Activated B cell treated with CpG ODN at 0.5 μM for 24 hours (primary cell): ENCODE data around the gene INPP4B. TPM values are rescaled to one million over a fixed set of nuclear protein-coding genes. Genes with fewer than 3 reads are reported as not detected.

ENCODE experiments used
- ATAC-seq: fragments of 200-7000 bp; cut with Tn5 transposase; one replicate; pipeline ENCODE4 v1.10.0; 2021; ENCODE audit warnings: low read depth, mild to moderate bottlenecking, moderate library complexity
- CTCF ChIA-PET: fragments of 350-600 bp; sonication (Branson Sonifier 250); formaldehyde crosslinking; loops from one replicate; lab custom pipeline; 2021; ENCODE audit warnings: antibody characterized with exemption; lab: Charles Lee
- POLR2A ChIA-PET: fragments of 350-600 bp; sonication (Branson Sonifier 250); formaldehyde crosslinking; loops from one replicate; lab custom pipeline; 2021; ENCODE audit warnings: antibody characterized with exemption; lab: Charles Lee
- DNase-seq: peaks from one replicate; pipeline ENCODE4 v3.0.0; 2022
- H3K27ac Mint-ChIP-seq: one replicate; pipeline ENCODE4 v1.8.0; 2020; ENCODE audit warnings: mixed read lengths
- H3K27me3 Mint-ChIP-seq: one replicate; pipeline ENCODE4 v1.8.0; 2021; ENCODE audit warnings: mixed read lengths
- H3K36me3 Mint-ChIP-seq: one replicate; pipeline ENCODE4 v1.8.0; 2021; ENCODE audit warnings: low read depth, mixed read lengths
- H3K4me1 Mint-ChIP-seq: one replicate; pipeline ENCODE4 v1.8.0; 2021; ENCODE audit warnings: mixed read lengths
- H3K4me3 Mint-ChIP-seq: one replicate; pipeline ENCODE4 v1.8.0; 2020; ENCODE audit warnings: mild to moderate bottlenecking, mixed read lengths
- H3K9me3 Mint-ChIP-seq: one replicate; pipeline ENCODE4 v1.8.0; 2020; ENCODE audit warnings: mixed read lengths
- intact Hi-C: fragments of 100-400 bp; cut with micrococcal nuclease; formaldehyde crosslinking; loops from one replicate; pipeline ENCODE4 v1.15.1; 2024
- total RNA-seq: library from RNA; stranded (reverse); gene quantifications from 2 replicates; pipeline ENCODE4 v1.2.3, GENCODE V29; 2022
- TF ChIP-seq, protein P1 (sequence below): fragments of 200-600 bp; IDR thresholded peaks from one replicate; pipeline ENCODE4 v1.8.0; 2022; ENCODE audit warnings: antibody characterized with exemption, mild to moderate bottlenecking

INPP4B gene
- total RNA-seq, 1 donor from 2014 or later: 0.11 TPM

DNA sequence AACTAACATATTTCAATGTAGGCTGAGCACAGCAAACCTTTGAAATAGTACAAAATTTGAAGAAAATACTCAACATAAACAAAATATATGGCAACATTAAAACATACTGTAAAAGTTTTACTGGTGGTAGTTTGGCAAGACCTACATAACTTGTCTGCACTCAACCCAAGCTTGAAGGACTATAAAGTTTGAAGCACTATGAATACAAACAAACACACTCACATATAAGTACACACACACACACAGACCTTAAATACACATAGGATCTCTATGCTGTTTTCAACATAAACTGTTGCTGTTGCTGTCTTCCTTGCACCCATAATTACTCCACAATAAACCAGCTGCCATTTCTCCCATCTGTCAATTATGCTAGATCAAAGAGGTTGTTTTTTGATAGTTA lies 620.1 kb downstream of the INPP4B start:
- Mint-ChIP-seq H3K27ac (no peak overlapping the region), H3K27me3 (no peaks in the 10 kb centered on the region), H3K4me3 (no peak overlapping the region), H3K4me1 (no peaks in the 10 kb centered on the region), H3K36me3 (no peaks in the 10 kb centered on the region), H3K9me3 (no peaks in the 10 kb centered on the region)
- intact Hi-C loops: no loop called here
- ATAC-seq (no peak), DNase-seq (no peak)
- TF ChIP-seq, protein P1, sequence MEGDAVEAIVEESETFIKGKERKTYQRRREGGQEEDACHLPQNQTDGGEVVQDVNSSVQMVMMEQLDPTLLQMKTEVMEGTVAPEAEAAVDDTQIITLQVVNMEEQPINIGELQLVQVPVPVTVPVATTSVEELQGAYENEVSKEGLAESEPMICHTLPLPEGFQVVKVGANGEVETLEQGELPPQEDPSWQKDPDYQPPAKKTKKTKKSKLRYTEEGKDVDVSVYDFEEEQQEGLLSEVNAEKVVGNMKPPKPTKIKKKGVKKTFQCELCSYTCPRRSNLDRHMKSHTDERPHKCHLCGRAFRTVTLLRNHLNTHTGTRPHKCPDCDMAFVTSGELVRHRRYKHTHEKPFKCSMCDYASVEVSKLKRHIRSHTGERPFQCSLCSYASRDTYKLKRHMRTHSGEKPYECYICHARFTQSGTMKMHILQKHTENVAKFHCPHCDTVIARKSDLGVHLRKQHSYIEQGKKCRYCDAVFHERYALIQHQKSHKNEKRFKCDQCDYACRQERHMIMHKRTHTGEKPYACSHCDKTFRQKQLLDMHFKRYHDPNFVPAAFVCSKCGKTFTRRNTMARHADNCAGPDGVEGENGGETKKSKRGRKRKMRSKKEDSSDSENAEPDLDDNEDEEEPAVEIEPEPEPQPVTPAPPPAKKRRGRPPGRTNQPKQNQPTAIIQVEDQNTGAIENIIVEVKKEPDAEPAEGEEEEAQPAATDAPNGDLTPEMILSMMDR: no peak
- ChIA-PET CTCF (no interaction called here), POLR2A (no interaction called here)

DNA sequence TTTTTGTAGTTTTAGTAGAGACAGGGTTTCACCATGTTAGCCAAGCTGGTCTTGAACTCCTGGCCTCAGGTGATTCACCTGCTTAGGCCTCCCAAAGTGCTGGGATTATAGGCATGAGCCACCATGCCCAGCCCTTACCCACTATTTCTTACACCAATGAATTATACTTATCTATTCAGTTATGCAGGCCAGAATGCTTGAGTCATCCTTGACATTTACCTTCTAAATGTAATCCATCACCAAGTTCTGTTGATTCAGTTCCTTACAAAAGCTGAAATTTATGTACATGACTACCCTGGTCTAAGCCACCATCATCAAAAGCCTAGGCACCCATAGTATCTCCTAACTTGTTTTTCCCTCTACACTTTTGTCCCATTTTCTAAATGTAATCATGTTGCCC lies 624.0 kb downstream of the INPP4B start:
- DNase-seq (no peak), ATAC-seq (no peak)
- ChIA-PET POLR2A (no interaction called here), CTCF (no interaction called here)
- no peak overlapping the region for H3K4me3 Mint-ChIP-seq
- intact Hi-C loops: no loop called here
- no peaks in the 10 kb centered on the region for H3K9me3 Mint-ChIP-seq
- no peaks in the 10 kb centered on the region for H3K27me3 Mint-ChIP-seq
- no peaks in the 10 kb centered on the region for H3K36me3 Mint-ChIP-seq
- H3K4me1 Mint-ChIP-seq: no peaks in the 10 kb centered on the region
- TF ChIP-seq, protein P1: no peak
- H3K27ac Mint-ChIP-seq: no peak overlapping the region

DNA sequence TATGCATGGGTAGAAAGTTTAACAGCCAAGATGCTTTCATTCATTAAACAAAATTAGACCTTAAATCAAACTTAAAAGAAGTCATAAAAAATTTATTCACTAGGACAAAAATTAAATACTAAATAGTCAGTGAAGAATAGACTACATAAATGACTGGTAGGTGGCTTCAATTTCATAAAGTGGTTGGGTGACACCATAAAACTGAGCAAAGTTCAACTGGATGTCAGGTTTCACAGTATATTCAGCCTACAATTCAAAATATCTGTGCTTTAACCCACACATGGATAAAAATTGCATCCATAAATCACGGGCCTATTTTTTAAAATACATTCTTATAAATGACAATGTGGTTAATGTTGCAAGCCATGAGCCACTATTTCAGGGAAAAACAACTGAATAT lies 627.4 kb downstream of the INPP4B start:
- no peak overlapping the region for H3K27ac Mint-ChIP-seq
- H3K27me3 Mint-ChIP-seq: no peaks in the 10 kb centered on the region
- no peak overlapping the region for H3K4me3 Mint-ChIP-seq
- no peaks in the 10 kb centered on the region for H3K36me3 Mint-ChIP-seq
- POLR2A ChIA-PET: no interaction called here
- CTCF ChIA-PET: no interaction called here
- no peaks in the 10 kb centered on the region for H3K9me3 Mint-ChIP-seq
- H3K4me1 Mint-ChIP-seq: no peaks in the 10 kb centered on the region
- intact Hi-C loops: no loop called here
- TF ChIP-seq, protein P1: no peak
- no peak for DNase-seq
- ATAC-seq: no peak

DNA sequence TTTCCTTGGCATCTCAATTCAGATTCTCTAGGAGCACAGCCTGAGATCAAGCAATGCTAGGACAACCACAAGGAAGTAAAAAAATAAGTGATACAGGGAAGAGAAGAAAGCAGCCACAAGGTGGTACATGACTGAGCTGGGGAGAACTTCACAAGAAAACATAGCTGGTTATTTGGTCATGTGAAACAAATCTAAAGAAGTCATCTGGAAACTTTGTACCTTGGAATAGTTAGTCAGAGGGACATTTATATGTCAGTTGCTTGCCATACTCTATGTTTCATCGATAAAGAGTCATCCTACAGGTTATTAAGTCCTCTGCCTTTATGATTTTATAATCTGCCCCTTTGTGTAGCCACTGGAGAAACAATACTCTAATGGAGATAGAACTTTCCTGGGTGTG lies 634.7 kb downstream of the INPP4B start:
- intact Hi-C loops: no loop called here
- no peak for ATAC-seq
- Mint-ChIP-seq H3K9me3 (no peaks in the 10 kb centered on the region), H3K36me3 (no peaks in the 10 kb centered on the region), H3K27ac (no peak overlapping the region), H3K4me1 (no peaks in the 10 kb centered on the region), H3K27me3 (no peaks in the 10 kb centered on the region), H3K4me3 (no peak overlapping the region)
- ChIA-PET CTCF (no interaction called here), POLR2A (no interaction called here)
- no peak for DNase-seq
- TF ChIP-seq, protein P1: no peak

DNA sequence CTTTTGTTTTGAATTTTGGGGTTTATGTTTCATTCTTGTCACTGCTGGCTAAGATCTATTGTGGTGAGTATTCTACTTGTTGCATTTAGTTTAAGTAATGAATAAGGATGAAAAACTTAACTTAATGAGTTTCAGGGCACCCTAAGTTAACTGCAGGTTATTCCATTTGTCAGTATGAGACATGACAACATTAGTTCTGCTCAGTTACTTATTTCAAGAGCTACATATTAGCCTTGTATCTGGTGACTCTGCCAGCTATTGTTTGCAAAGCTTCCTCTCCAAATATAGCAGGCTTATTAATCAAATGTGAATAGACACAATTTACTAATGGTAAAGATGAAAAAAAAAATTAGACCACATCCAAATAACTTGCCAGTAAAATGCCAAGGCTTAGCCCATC lies 642.6 kb downstream of the INPP4B start:
- intact Hi-C loops: no loop called here
- no peak for DNase-seq
- ATAC-seq: no peak
- Mint-ChIP-seq H3K4me3 (no peak overlapping the region), H3K4me1 (peaks cover 4% of the 10 kb centered on the region), H3K9me3 (no peaks in the 10 kb centered on the region), H3K27me3 (no peaks in the 10 kb centered on the region), H3K36me3 (no peaks in the 10 kb centered on the region), H3K27ac (no peak overlapping the region)
- TF ChIP-seq, protein P1: no peak
- ChIA-PET CTCF (no interaction called here), POLR2A (no interaction called here)
